Fibroblast of lung (primary cell): ENCODE measurements around the gene CEP164.

Source experiments
- EZH2 ChIP-seq: IDR thresholded peaks from 2 replicates; pipeline ENCODE4 v1.5.1; 2012; ENCODE audit warnings: low read length, control low read depth, mild to moderate bottlenecking; ENCODE audit errors: missing control alignments
- TF ChIP-seq, protein P1 (sequence below), 2 donors: IDR thresholded peaks in 1 of 2; conservative IDR thresholded peaks in 1 of 2; 1 replicate in 1 of 2; 2 replicates in 1 of 2; pipeline ENCODE4 v1.5.1; 2011 to 2012; ENCODE audit warnings: low read length in 2 of 2, control low read depth in 1 of 2, inconsistent platforms in 1 of 2, low read depth in 1 of 2, mild to moderate bottlenecking in 1 of 2

DNA sequence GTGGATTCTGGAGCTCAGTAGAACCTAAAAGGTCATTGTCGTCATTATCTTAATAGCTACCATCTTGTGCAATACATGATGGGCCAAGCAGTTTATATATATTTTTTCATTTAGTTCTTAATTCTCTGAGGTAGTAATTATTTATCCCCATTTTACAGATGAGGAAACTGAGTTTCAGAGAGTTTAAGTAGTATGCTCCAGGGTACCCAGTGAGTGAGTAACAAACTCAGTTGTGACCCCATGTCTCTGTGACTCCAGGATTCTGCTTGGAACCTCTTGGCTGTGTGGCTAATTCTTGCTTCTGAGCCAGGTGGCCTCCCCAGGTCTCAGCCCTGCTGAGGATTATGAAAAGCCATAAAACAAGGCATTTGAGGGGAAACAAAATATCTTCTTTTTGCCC, 82.6 kb downstream of the CEP164 start:
- TF ChIP-seq, protein P1, sequence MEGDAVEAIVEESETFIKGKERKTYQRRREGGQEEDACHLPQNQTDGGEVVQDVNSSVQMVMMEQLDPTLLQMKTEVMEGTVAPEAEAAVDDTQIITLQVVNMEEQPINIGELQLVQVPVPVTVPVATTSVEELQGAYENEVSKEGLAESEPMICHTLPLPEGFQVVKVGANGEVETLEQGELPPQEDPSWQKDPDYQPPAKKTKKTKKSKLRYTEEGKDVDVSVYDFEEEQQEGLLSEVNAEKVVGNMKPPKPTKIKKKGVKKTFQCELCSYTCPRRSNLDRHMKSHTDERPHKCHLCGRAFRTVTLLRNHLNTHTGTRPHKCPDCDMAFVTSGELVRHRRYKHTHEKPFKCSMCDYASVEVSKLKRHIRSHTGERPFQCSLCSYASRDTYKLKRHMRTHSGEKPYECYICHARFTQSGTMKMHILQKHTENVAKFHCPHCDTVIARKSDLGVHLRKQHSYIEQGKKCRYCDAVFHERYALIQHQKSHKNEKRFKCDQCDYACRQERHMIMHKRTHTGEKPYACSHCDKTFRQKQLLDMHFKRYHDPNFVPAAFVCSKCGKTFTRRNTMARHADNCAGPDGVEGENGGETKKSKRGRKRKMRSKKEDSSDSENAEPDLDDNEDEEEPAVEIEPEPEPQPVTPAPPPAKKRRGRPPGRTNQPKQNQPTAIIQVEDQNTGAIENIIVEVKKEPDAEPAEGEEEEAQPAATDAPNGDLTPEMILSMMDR (conservative IDR thresholded peaks at IDR 0.05 in 1 of 2, IDR thresholded peaks at IDR 0.05 in 1 of 2; ENCODE audit: low read depth in 1 of 2, low read length in 2 of 2), result no peak
- TF ChIP-seq EZH2, result no peak
